Measurements from ENCODE around the gene VAMP1. TPM values are rescaled to one million over a fixed set of nuclear protein-coding genes. Genes with fewer than 3 reads are reported as not detected.
"Not testable (repeated sequence)": the region's sequence is repeated elsewhere in the genome, so short reads cannot be mapped to it uniquely, and the experiment has no call there.

Gene VAMP1
- total RNA-seq, 1 experiment from 2014 or later = 7.4 TPM

GRCh38 chr12:6434205-6435140, 36.0 kb downstream of the VAMP1 start:
- H3K9me3 Mint-ChIP-seq (ENCODE audit: low read depth, unreplicated experiment) = no peaks in the 10 kb centered on the region
- TF ChIP-seq CTCF (IDR thresholded peaks at IDR 0.05; ENCODE audit: unreplicated experiment) = no peak
- H3K27ac Mint-ChIP-seq (ENCODE audit: unreplicated experiment) = no peak overlapping the region
- H3K36me3 Mint-ChIP-seq (ENCODE audit: insufficient read depth, unreplicated experiment) = peaks cover 5% of the 10 kb centered on the region
- no peak overlapping the region for H3K4me3 Mint-ChIP-seq (ENCODE audit: low read depth, unreplicated experiment)
- DNase-seq = no peak
- peaks cover 19% of the 10 kb centered on the region for H3K4me1 Mint-ChIP-seq (ENCODE audit: low read depth, unreplicated experiment)
- no peaks in the 10 kb centered on the region for H3K27me3 Mint-ChIP-seq (ENCODE audit: unreplicated experiment)
- CTCF ChIA-PET = no interaction called here
- intact Hi-C loops (cut with micrococcal nuclease; ENCODE audit: unreplicated experiment) = no loop called here
- BruUV-seq (replicated peaks) = no TSS peak

- BruUV-seq (replicated peaks) = no TSS peak
- Mint-ChIP-seq H3K4me3 (ENCODE audit: low read depth, unreplicated experiment) (no peak overlapping the region), H3K27ac (ENCODE audit: unreplicated experiment) (no peak overlapping the region), H3K9me3 (ENCODE audit: low read depth, unreplicated experiment) (no peaks in the 10 kb centered on the region), H3K27me3 (ENCODE audit: unreplicated experiment) (no peaks in the 10 kb centered on the region), H3K4me1 (ENCODE audit: low read depth, unreplicated experiment) (peaks cover 19% of the 10 kb centered on the region), H3K36me3 (ENCODE audit: insufficient read depth, unreplicated experiment) (peaks cover 5% of the 10 kb centered on the region)
- no peak for DNase-seq
- intact Hi-C loops (cut with micrococcal nuclease; ENCODE audit: unreplicated experiment) = no loop called here
- no peak for TF ChIP-seq CTCF (IDR thresholded peaks at IDR 0.05; ENCODE audit: unreplicated experiment)
- CTCF ChIA-PET = no interaction called here
Measured at GRCh38 chr12:6432991-6433390, 37.5 kb downstream of the VAMP1 start.

- BruUV-seq (replicated peaks) = no TSS peak
- Mint-ChIP-seq H3K4me1 (ENCODE audit: low read depth, unreplicated experiment) (peaks cover 19% of the 10 kb centered on the region), H3K36me3 (ENCODE audit: insufficient read depth, unreplicated experiment) (peaks cover 5% of the 10 kb centered on the region), H3K9me3 (ENCODE audit: low read depth, unreplicated experiment) (no peaks in the 10 kb centered on the region), H3K4me3 (ENCODE audit: low read depth, unreplicated experiment) (peak overlapping the region; percentile 66), H3K27me3 (ENCODE audit: unreplicated experiment) (no peaks in the 10 kb centered on the region), H3K27ac (ENCODE audit: unreplicated experiment) (peak overlapping the region; percentile 68)
- DNase-seq = peak; percentile 64
- TF ChIP-seq CTCF (IDR thresholded peaks at IDR 0.05; ENCODE audit: unreplicated experiment) = no peak
- CTCF ChIA-PET = no interaction called here
- intact Hi-C loops (cut with micrococcal nuclease; ENCODE audit: unreplicated experiment) = no loop called here
Measured at GRCh38 chr12:6430124-6430989, 40.1 kb downstream of the VAMP1 start.

- no peak for TF ChIP-seq CTCF (IDR thresholded peaks at IDR 0.05; ENCODE audit: unreplicated experiment)
- Mint-ChIP-seq H3K36me3 (ENCODE audit: insufficient read depth, unreplicated experiment) (peaks cover 5% of the 10 kb centered on the region), H3K9me3 (ENCODE audit: low read depth, unreplicated experiment) (no peaks in the 10 kb centered on the region), H3K4me1 (ENCODE audit: low read depth, unreplicated experiment) (peaks cover 24% of the 10 kb centered on the region), H3K27ac (ENCODE audit: unreplicated experiment) (no peak overlapping the region), H3K27me3 (ENCODE audit: unreplicated experiment) (no peaks in the 10 kb centered on the region), H3K4me3 (ENCODE audit: low read depth, unreplicated experiment) (no peak overlapping the region)
- DNase-seq = no peak
- intact Hi-C loops (cut with micrococcal nuclease; ENCODE audit: unreplicated experiment) = no loop called here
- no TSS peak for BruUV-seq (replicated peaks)
- CTCF ChIA-PET = interaction anchor here (0.7 to 0.8 kb wide), 2 partner anchors 8 to 164 kb away, joined by 4 read pairs; no protein-coding TSS in a partner anchor
Measured at GRCh38 chr12:6428326-6428725, 42.2 kb downstream of the VAMP1 start.

GRCh38 chr12:6427796-6428195, 42.7 kb downstream of the VAMP1 start:
- H3K9me3 Mint-ChIP-seq (ENCODE audit: low read depth, unreplicated experiment); H3K27me3 Mint-ChIP-seq (ENCODE audit: unreplicated experiment); BruUV-seq (replicated peaks); H3K36me3 Mint-ChIP-seq (ENCODE audit: insufficient read depth, unreplicated experiment); DNase-seq; intact Hi-C loops (cut with micrococcal nuclease; ENCODE audit: unreplicated experiment); H3K27ac Mint-ChIP-seq (ENCODE audit: unreplicated experiment); H3K4me3 Mint-ChIP-seq (ENCODE audit: low read depth, unreplicated experiment): not testable (repeated sequence)
- H3K4me1 Mint-ChIP-seq (ENCODE audit: low read depth, unreplicated experiment) = peaks cover 24% of the 10 kb centered on the region
- CTCF ChIA-PET = interaction anchor here (0.7 to 0.8 kb wide), 2 partner anchors 8 to 164 kb away, joined by 4 read pairs; no protein-coding TSS in a partner anchor
